ENCODE measurements around the gene MICALL1. TPM values are rescaled to one million over a fixed set of nuclear protein-coding genes. Genes with fewer than 3 reads are reported as not detected.
A peak's percentile ranks its signal among the peaks of the same experiment; 100 is the strongest.

Gene MICALL1
- total and polyA plus RNA-seq, 2 of the 13 experiments (the other 11 are each of a cell fraction or from before 2014, with no cell fraction given): 7.6 to 10.6 TPM

GRCh38 chr22:37905534-37906363 is at the start of gene MICALL1 (continued):
- TF ChIP-seq HDAC2 (CRISPR knock-in tag; IDR thresholded peaks at IDR 0.05): no peak
- TF ChIP-seq SATB2 (CRISPR knock-in tag; IDR thresholded peaks at IDR 0.05): no peak
- peak; percentile 40 for TF ChIP-seq HNRNPLL (IDR thresholded peaks at IDR 0.05; ENCODE audit: low read depth, low read length, poor library complexity, severe bottlenecking)
- TF ChIP-seq CBX1 (IDR thresholded peaks at IDR 0.05; ENCODE audit: low read depth): no peak
- TF ChIP-seq ZNF510 (CRISPR knock-in tag; IDR thresholded peaks at IDR 0.05; ENCODE audit: low read depth): no peak
- TF ChIP-seq MLXIP (CRISPR knock-in tag; IDR thresholded peaks at IDR 0.05; ENCODE audit: borderline replicate concordance): no peak
- 0 out of 2 replicates have a peak, but pooled peaks have one; percentile 11 for TF ChIP-seq ZNF34 (CRISPR knock-in tag; IDR thresholded peaks at IDR 0.05; ENCODE audit: borderline replicate concordance)
- no peak for TF ChIP-seq KDM2A (CRISPR knock-in tag; IDR thresholded peaks at IDR 0.05; ENCODE audit: borderline replicate concordance, low read depth)
- TF ChIP-seq MAX (IDR thresholded peaks at IDR 0.05): peak; percentile 57; the same call in 1 of the 2 replicates
- TF ChIP-seq KLF16 (CRISPR knock-in tag; IDR thresholded peaks at IDR 0.05): no peak
- TF ChIP-seq CENPX (CRISPR knock-in tag; IDR thresholded peaks at IDR 0.05): no peak
- no peak for TF ChIP-seq ZNF343 (CRISPR knock-in tag; IDR thresholded peaks at IDR 0.05)
- TF ChIP-seq KIAA2018 (CRISPR knock-in tag; IDR thresholded peaks at IDR 0.05; ENCODE audit: borderline replicate concordance): no peak
- TF ChIP-seq MIXL1 (CRISPR knock-in tag; IDR thresholded peaks at IDR 0.05): no peak
- no peak for TF ChIP-seq MAFF (IDR thresholded peaks at IDR 0.05; ENCODE audit: low read depth, low read length)
- TF ChIP-seq ZBTB39 (CRISPR knock-in tag; IDR thresholded peaks at IDR 0.05): no peak
